ENCODE measurements around the gene ATP6V1A. TPM values are rescaled to one million over a fixed set of nuclear protein-coding genes. Genes with fewer than 3 reads are reported as not detected.

ATP6V1A gene
- total RNA-seq, 1 experiment from 2014 or later, result 73.4 TPM

- TF ChIP-seq CTCF (conservative IDR thresholded peaks at IDR 0.05), result no peak
- H2BK120ac ChIP-seq (ENCODE audit: low read depth, low read length, poor library complexity, severe bottlenecking), result no peak overlapping the region
- Mint-ChIP-seq H3K36me3 (ENCODE audit: insufficient read depth in 1 of 3, low read depth in 3 of 3) (no peaks in the 10 kb centered on the region), H3K9me3 (no peaks in the 10 kb centered on the region), H3K27ac (no peak overlapping the region), H3K27me3 (ENCODE audit: low read depth) (peaks cover 9% of the 10 kb centered on the region), H3K4me3 (peak overlapping the region; percentile 75 to 88), H3K4me1 (peaks cover 21% of the 10 kb centered on the region in 2 experiments)
- no peaks in the 10 kb centered on the region for H4K20me1 ChIP-seq (ENCODE audit: control insufficient read depth, insufficient read depth, insufficient read length)
- WGBS (ENCODE audit: extremely low coverage, insufficient read length, low lambda C conversion rate), result no CpG with 5 or more reads among the region's 2 CpGs
- no peak overlapping the region for H4K5ac ChIP-seq (ENCODE audit: insufficient read length, low read depth, low read length)
- no peak overlapping the region for H2BK5ac ChIP-seq (ENCODE audit: insufficient read length, low read length)
- peaks cover 4% of the 10 kb centered on the region for H3K23me2 ChIP-seq (ENCODE audit: insufficient read length, low read depth, low read length, poor library complexity, severe bottlenecking)
- H3K9ac ChIP-seq (ENCODE audit: extremely low read depth, insufficient read length, low read length), result no peak overlapping the region
- no peak overlapping the region for H3K27ac ChIP-seq (ENCODE audit: insufficient read length, low read depth, low read length)
- no peak overlapping the region for H3K56ac ChIP-seq (ENCODE audit: insufficient read length, low read depth, low read length)
- H2BK15ac ChIP-seq (ENCODE audit: low read depth, low read length), result no peak overlapping the region
- no peaks in the 10 kb centered on the region for H3K9me3 ChIP-seq (ENCODE audit: control insufficient read depth, low read depth, low read length)
- no peak for DNase-seq
- H2AFZ ChIP-seq (ENCODE audit: low read length), result no peak overlapping the region
- no peak overlapping the region for H2BK12ac ChIP-seq (ENCODE audit: insufficient read length, low read depth, low read length)
- no peaks in the 10 kb centered on the region for H3K27me3 ChIP-seq (ENCODE audit: insufficient read depth, low read length)
- no peak overlapping the region for H3K23ac ChIP-seq (ENCODE audit: insufficient read length, low read depth, low read length)
- H3T11ph ChIP-seq (ENCODE audit: low read length), result no peak overlapping the region
- H2AK5ac ChIP-seq (ENCODE audit: insufficient read length, low read length), result no peak overlapping the region
- no peak overlapping the region for H4K91ac ChIP-seq (ENCODE audit: insufficient read length, low read depth, low read length)
- H3K4me1 ChIP-seq (ENCODE audit: insufficient read depth, low read length), result no peaks in the 10 kb centered on the region
- H3K14ac ChIP-seq (ENCODE audit: insufficient read depth, low read length), result no peak overlapping the region
- H3K79me2 ChIP-seq (ENCODE audit: insufficient read depth, low read length), result no peaks in the 10 kb centered on the region
- H3K4me2 ChIP-seq (ENCODE audit: insufficient read depth, insufficient read length, low read length), result peak overlapping the region; percentile 65
- no peak overlapping the region for H3K18ac ChIP-seq (ENCODE audit: insufficient read length, low read depth, low read length)
- H2BK20ac ChIP-seq (ENCODE audit: low read depth, low read length, poor library complexity, severe bottlenecking), result no peak overlapping the region
- no peak overlapping the region for H3K4ac ChIP-seq (ENCODE audit: low read depth, low read length)
- H3K79me1 ChIP-seq (ENCODE audit: insufficient read depth, low read depth, low read length, poor library complexity, severe bottlenecking), result no peaks in the 10 kb centered on the region
- no peak overlapping the region for H4K8ac ChIP-seq (replicated peaks; ENCODE audit: insufficient read length, low read depth, low read length)
Observed at GRCh38 chr3:113839551-113839950, 92.7 kb downstream of the ATP6V1A start.
